KMS-11 (cell line): ENCODE measurements around the gene FAAP100.

Experiments used
- H2AFZ ChIP-seq: fragments of 200-600 bp; sonication (generic); 2 replicates; pipeline ENCODE4 v1.6.1; 2016; ENCODE audit warnings: antibody characterized with exemption, mixed run types, low read depth
- H3K27ac ChIP-seq: fragments of 200-600 bp; sonication (generic); 2 replicates; pipeline ENCODE4 v1.6.1; 2016; ENCODE audit warnings: mild to moderate bottlenecking, mixed run types
- H3K27me3 ChIP-seq: fragments of 200-600 bp; sonication (generic); 2 replicates; pipeline ENCODE4 v1.6.1; 2017; ENCODE audit warnings: mild to moderate bottlenecking, low read depth, mixed run types, moderate library complexity; ENCODE audit not compliant: insufficient read depth
- H3K36me3 ChIP-seq: fragments of 200-600 bp; sonication (generic); 2 replicates; pipeline ENCODE4 v1.6.1; 2017; ENCODE audit warnings: mild to moderate bottlenecking, mixed run types; ENCODE audit not compliant: insufficient read depth
- H3K4me1 ChIP-seq: fragments of 200-600 bp; sonication (generic); 2 replicates; pipeline ENCODE4 v1.6.1; 2016; ENCODE audit warnings: mild to moderate bottlenecking, low read depth, mixed run types; ENCODE audit not compliant: poor library complexity, severe bottlenecking
- H3K4me2 ChIP-seq: fragments of 200-600 bp; sonication (generic); 2 replicates; pipeline ENCODE4 v1.7.0; 2016; ENCODE audit warnings: mild to moderate bottlenecking, mixed run types
- H3K4me3 ChIP-seq: fragments of 200-600 bp; sonication (generic); IDR thresholded peaks from 2 replicates; pipeline ENCODE4 v1.6.1; 2017; ENCODE audit warnings: low read depth, low read length, mixed read lengths; ENCODE audit not compliant: insufficient read depth
- H3K79me2 ChIP-seq: fragments of 200-600 bp; sonication (generic); 2 replicates; pipeline ENCODE4 v1.6.1; 2016; ENCODE audit warnings: low read depth, mixed run types; ENCODE audit not compliant: insufficient read depth
- H3K9ac ChIP-seq: fragments of 200-600 bp; sonication (generic); 2 replicates; pipeline ENCODE4 v1.6.1; 2016; ENCODE audit warnings: mild to moderate bottlenecking, mixed run types
- H4K20me1 ChIP-seq: fragments of 200-600 bp; sonication (generic); 2 replicates; pipeline ENCODE4 v1.6.1; 2016; ENCODE audit warnings: mild to moderate bottlenecking, mixed run types; ENCODE audit not compliant: insufficient read depth
- TF ChIP-seq, protein P1 (sequence below): fragments of 200-600 bp; sonication (generic); conservative IDR thresholded peaks from 2 replicates; pipeline ENCODE4 v1.6.1; 2017; ENCODE audit warnings: low read depth, mild to moderate bottlenecking, antibody characterized with exemption, low read length, moderate library complexity, mixed read lengths

The FAAP100 gene

DNA sequence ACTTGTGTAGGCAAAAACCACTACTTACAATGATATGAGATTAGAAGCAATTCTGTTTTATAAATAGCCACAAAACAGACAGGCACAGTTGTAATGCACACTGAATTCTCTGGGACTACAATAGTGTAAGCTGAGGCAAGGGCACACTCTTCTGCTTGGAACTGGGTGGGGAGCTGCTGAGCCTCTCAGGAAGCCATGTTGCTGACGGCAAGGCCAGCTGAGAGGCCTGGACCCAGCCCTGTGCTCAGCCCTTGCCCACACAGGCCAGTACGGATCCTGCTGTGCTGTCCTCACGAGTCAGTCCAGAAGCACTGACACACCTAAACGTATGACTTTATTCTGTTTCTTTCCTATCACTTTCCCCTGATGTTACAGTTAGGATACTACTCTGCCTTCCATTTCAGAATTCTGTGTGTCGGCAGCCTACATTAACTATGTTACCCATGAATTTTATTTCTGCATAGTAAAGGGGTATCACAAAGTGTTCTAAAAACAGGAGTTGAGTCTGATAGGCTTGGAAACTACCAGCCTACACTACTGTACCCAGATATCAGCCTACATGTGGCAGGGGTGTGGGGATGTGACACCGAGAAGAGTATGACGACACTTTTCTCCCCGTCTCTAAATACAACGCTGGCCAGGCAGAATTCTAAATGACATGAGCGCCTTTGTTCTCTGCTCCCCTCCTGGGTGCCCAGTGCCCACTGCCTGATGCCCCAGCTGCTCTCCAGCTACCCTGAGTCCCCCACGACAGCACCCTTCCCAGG, 41.1 kb upstream of the FAAP100 start:
- no peak overlapping the region for H3K9ac ChIP-seq
- TF ChIP-seq, protein P1, sequence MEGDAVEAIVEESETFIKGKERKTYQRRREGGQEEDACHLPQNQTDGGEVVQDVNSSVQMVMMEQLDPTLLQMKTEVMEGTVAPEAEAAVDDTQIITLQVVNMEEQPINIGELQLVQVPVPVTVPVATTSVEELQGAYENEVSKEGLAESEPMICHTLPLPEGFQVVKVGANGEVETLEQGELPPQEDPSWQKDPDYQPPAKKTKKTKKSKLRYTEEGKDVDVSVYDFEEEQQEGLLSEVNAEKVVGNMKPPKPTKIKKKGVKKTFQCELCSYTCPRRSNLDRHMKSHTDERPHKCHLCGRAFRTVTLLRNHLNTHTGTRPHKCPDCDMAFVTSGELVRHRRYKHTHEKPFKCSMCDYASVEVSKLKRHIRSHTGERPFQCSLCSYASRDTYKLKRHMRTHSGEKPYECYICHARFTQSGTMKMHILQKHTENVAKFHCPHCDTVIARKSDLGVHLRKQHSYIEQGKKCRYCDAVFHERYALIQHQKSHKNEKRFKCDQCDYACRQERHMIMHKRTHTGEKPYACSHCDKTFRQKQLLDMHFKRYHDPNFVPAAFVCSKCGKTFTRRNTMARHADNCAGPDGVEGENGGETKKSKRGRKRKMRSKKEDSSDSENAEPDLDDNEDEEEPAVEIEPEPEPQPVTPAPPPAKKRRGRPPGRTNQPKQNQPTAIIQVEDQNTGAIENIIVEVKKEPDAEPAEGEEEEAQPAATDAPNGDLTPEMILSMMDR = no peak
- H3K27me3 ChIP-seq = no peaks in the 10 kb centered on the region
- H3K27ac ChIP-seq = no peak overlapping the region
- peaks cover 9% of the 10 kb centered on the region; the same call in 1 of the 2 replicates for H3K36me3 ChIP-seq
- H3K4me1 ChIP-seq = peaks cover 19% of the 10 kb centered on the region
- no peaks in the 10 kb centered on the region for H4K20me1 ChIP-seq
- no peak overlapping the region for H2AFZ ChIP-seq
- no peak overlapping the region for H3K4me2 ChIP-seq
- H3K79me2 ChIP-seq = peaks cover 24% of the 10 kb centered on the region; the same call in 1 of the 2 replicates
- no peak overlapping the region for H3K4me3 ChIP-seq

DNA sequence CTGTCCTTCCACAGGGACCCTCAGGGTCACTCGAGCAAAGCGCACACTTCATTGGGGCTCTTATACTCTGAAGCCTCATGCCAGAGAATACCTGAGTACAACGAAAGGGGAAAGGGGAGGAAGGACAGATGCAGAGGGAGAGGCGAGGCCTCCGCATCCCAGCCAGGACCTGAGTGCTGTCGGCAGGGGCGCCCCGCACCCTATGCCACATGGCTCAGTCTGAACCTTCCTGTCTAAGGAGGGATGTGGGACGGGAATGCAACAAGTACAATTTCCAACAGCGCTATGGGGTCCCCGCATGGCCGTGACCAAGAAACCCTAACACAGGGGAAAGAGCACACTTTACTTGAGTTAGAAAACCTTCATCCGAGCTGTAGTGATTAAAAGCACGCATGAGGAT, 39.8 kb upstream of the FAAP100 start:
- H3K36me3 ChIP-seq = peaks cover 9% of the 10 kb centered on the region; the same call in 1 of the 2 replicates

DNA sequence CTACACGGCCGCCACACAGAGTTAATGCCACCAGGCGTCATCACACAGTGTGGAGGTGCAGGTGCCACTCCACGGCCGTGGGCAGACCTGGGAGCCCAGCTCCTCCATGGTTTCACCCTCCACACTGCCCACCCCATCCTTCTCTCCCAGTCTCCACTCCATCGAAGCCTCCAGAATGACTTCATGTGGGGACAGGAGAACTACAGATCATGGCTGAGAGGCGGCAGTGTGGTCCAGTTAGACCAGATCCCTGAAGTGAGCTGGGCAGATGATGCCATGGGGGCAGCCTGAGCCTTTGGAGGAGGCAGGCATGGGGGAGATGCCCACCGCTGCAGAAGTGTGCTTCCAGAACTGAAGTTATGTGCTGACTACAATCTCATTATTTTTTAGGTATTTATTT, 38.0 kb upstream of the FAAP100 start:
- H4K20me1 ChIP-seq = no peaks in the 10 kb centered on the region
- TF ChIP-seq, protein P1 = no peak
- peaks cover 9% of the 10 kb centered on the region; the same call in 1 of the 2 replicates for H3K79me2 ChIP-seq
- no peak overlapping the region for H3K27ac ChIP-seq
- peaks cover 3% of the 10 kb centered on the region; the same call in 1 of the 2 replicates for H3K36me3 ChIP-seq
- no peaks in the 10 kb centered on the region for H3K4me1 ChIP-seq
- H3K27me3 ChIP-seq = no peaks in the 10 kb centered on the region
- H2AFZ ChIP-seq = no peak overlapping the region
- H3K9ac ChIP-seq = no peak overlapping the region
- no peak overlapping the region for H3K4me2 ChIP-seq
- H3K4me3 ChIP-seq = no peak overlapping the region

More for the DNA sequence above, 39.8 kb upstream of the FAAP100 start:
- H4K20me1 ChIP-seq = no peaks in the 10 kb centered on the region
- TF ChIP-seq, protein P1 = no peak
- H2AFZ ChIP-seq = no peak overlapping the region
- H3K79me2 ChIP-seq = peaks cover 17% of the 10 kb centered on the region; the same call in 1 of the 2 replicates
- peaks cover 6% of the 10 kb centered on the region for H3K4me1 ChIP-seq
- no peak overlapping the region for H3K4me2 ChIP-seq
- no peak overlapping the region for H3K4me3 ChIP-seq
- H3K27me3 ChIP-seq = no peaks in the 10 kb centered on the region
- H3K9ac ChIP-seq = no peak overlapping the region
- H3K27ac ChIP-seq = no peak overlapping the region

DNA sequence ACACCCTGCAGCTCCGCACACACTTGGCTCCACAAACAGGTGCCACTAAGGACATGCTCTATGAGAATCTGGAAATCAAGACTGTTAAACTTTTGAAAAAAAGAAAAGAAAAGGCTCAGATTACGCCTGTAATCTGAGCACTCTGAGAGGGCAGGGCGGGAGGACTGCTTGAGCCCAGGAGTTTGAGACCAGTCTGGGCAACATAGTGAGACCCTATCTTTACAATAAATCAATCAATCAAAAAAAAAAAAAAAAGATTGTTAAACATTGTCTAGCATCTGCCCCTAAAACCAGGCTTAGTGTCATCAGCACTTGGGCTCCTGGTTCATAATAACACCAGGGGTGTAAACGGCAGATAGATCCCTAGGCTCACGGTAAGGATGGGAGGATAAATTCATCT, 37.5 kb upstream of the FAAP100 start:
- Histone ChIP-seq H3K27ac (no peak overlapping the region), H3K4me1 (no peaks in the 10 kb centered on the region), H3K4me3 (no peak overlapping the region), H3K36me3 (peaks cover 3% of the 10 kb centered on the region; the same call in 1 of the 2 replicates), H3K27me3 (no peaks in the 10 kb centered on the region), H3K9ac (no peak overlapping the region), H3K79me2 (peaks cover 9% of the 10 kb centered on the region; the same call in 1 of the 2 replicates), H2AFZ (no peak overlapping the region), H4K20me1 (no peaks in the 10 kb centered on the region), H3K4me2 (no peak overlapping the region)
- TF ChIP-seq, protein P1 = no peak
